Measurements from ENCODE around the gene ACOX3. TPM values are rescaled to one million over a fixed set of nuclear protein-coding genes. Genes with fewer than 3 reads are reported as not detected.

ACOX3 gene
- total and polyA plus RNA-seq, 9 of the 15 experiments (the other 6 are each of a cell fraction or from before 2014, with no cell fraction given): 0.68 to 7.3 (median 3.7) TPM

GRCh38 chr4:8332891-8333331 is 107.6 kb downstream of the ACOX3 start (continued):
- TF ChIP-seq LEF1 (IDR thresholded peaks at IDR 0.05) (no peak), ZBTB40 (IDR thresholded peaks at IDR 0.05) (no peak), ZBTB40 (CRISPR knock-in tag; IDR thresholded peaks at IDR 0.05) (no peak), GABPB2 (CRISPR knock-in tag; conservative IDR thresholded peaks at IDR 0.05) (no peak), TGIF2 (CRISPR knock-in tag; IDR thresholded peaks at IDR 0.05) (no peak), SMAD3 (CRISPR knock-in tag; conservative IDR thresholded peaks at IDR 0.05) (no peak)

Data from K562 (cell line).